GF-D8 (cell line): ENCODE data around the gene TBCD.
"Not testable (repeated sequence)": the region's sequence is repeated elsewhere in the genome, so short reads cannot be mapped to it uniquely, and the experiment has no call there.

ENCODE experiments used
- DNase-seq: peaks from one replicate; lab custom pipeline; 2025; lab: John Stamatoyannopoulos, UW

Gene TBCD

GRCh38 chr17:82974136-82974952 is 222.5 kb downstream of the TBCD start:
- DNase-seq, result no peak

DNA sequence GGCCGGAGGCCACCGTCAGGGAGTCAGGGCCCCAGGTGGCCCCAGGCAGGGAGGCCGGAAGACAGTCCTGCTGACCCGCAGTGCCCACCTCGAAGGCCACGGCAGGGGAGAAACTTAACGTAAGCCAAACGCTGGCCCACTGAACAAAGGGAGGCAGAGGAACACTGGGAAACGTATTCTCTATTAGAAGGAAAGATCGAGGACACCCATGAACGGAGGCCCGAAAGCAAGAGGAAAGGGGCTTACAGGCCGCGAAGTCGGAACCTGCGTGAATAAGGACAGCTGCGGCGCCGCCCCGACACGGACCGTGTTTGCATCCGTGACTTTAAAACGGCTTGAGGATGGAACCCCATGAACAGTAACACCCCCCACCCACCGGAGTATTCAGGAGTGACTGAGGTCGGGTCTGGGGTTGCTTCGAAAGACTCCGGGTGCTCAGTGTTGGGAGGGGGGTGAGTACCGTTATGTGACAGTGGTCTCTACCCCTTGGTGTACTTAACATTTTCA is 225.2 kb downstream of the TBCD start:
- DNase-seq, result no peak

DNA sequence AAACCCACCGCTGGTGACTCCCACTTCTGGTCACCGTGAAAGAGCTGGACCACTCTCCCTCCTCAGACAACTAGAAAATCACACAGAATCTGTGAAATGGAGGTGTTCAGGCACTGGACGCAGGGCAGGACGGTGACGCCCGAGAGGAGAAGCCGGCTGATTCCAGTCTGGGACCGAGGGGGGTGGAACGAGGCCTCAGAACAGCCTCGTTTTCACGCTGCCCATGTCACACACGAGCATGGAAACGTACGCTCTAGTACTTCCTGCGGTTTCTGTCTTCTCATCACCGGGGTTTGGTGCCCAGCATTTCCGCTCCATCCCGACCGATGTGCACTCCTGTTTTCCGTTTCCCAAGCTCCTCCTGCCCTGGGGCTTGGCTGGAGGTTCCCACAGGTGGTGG is 225.7 kb downstream of the TBCD start:
- DNase-seq, result no peak

DNA sequence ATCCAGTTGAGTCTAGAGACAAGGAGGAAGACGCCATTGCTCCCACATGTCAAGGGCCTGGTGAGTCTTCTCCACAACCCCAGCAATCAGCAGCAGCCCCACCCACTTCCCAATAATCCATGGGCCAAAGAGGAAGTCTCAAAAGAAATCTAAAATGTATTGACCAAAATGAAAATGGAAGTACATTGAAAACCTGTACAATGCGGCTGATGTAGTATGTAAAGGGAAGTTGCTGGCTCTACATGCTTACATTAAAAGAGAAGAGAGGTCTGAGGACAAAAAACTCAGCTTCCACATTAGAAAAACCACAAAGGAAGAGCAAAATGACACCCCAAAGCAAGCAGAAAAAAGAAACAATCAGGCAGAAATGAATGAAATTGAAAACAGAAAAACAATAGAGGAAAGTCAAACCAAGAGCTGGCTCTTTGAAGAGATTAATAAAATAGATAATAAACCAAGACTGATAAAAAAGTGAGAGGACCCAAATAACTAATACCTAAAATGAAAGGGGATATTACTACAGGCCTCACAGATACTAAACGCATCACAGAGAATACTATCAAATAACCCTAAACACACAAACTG is 227.0 kb downstream of the TBCD start:
- peak; percentile 9 for DNase-seq

- no peak for DNase-seq
Observed at GRCh38 chr17:82979718-82980117, 227.9 kb downstream of the TBCD start.

- no peak for DNase-seq
Observed at GRCh38 chr17:82980632-82981031, 228.8 kb downstream of the TBCD start.

DNA sequence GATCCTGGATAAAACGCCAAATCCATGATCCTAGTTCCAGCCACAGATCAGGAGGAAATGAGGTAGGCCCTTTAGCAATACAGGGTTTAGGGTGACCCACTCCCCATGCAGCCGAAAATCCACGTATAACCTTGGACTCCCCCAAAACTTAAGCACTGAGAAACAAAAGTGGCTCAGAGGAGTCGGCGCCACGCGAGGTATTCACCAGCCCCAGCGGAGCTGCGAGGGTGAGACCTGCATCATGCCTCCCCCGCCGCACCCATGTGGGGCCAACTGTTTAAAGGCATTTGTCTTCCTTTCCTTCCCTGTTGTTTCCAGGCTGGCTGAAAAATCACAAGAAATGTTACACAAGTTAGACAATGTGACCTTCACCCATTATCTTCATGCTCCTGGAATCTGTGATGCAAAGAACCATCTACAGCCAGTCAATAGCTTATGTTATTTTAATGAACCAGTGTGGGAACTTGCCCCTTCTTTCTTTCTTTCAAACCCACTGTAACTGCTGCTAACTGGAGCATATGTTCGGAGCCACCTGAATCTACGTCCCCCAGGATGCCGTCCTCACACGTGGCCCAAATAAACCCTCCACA is 229.4 kb downstream of the TBCD start:
- DNase-seq, result no peak

DNA sequence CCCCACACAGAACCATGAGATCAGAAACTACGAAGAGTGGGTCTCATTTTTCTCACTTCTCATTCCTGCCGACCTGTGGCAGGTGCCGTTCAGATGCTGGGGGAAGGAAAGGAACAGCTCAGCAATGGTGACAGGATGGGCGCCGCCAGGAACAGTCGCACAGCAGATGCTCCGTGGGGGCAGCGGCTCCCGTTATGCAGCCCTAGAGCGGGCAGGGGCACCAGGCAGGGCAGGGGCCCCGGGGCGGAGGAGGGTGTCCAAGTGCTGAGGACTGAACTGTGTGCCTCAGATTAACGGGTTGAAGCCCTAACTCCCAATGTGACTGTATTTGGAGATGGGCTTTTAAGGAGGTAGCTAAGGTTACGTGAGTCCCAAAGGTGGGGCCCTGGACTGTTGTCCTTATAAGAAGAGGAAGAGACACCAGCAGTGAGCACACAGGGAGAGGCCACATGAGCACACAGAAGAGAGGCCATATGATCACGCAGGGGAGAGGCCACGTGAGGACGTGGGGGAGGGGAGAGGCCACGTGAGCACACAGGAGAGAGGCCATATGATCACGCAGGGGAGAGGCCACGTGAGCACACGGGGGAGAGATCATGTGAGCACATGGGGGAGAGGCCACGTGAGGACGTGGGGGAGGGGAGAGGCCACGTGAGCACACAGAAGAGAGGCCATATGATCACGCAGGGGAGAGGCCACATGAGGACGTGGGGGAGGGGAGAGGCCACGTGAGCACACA is 231.8 kb downstream of the TBCD start:
- DNase-seq, result no peak

DNA sequence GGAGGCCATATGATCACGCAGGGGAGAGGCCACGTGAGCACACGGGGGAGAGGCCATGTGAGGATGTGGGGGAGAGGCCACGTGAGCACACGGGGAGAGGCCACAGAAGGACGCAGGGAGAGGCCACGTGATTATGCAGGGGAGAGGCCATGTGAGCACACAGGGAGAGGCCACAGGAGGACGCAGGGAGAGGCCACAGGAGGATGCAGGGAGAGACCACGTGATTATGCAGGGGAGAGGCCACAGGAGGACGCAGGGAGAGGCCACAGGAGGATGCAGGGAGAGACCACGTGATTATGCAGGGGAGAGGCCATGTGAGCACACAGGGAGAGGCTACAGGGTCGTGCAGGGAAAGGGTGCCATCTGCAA is 232.4 kb downstream of the TBCD start:
- DNase-seq, result not testable (repeated sequence)

GRCh38 chr17:82984751-82985427 is 233.0 kb downstream of the TBCD start:
- DNase-seq, result no peak

DNA sequence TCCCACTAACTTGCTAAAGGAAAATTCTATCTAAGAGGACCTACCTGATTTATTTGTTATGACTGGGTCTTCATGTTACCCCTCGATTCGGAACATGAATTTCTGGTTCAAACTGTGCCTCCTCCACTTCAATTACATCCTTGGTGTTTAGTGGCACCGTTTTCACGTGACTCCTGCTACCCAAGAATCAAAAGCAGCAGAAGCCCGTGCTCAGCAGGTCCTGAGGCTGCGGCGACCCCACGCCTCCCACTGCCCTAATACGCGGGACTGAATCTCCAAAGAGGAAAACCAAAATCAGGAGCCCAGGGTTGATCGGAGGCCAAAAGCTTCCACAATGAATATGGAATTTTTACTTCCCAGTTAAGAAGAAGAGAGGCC is 233.6 kb downstream of the TBCD start:
- DNase-seq, result no peak

DNA sequence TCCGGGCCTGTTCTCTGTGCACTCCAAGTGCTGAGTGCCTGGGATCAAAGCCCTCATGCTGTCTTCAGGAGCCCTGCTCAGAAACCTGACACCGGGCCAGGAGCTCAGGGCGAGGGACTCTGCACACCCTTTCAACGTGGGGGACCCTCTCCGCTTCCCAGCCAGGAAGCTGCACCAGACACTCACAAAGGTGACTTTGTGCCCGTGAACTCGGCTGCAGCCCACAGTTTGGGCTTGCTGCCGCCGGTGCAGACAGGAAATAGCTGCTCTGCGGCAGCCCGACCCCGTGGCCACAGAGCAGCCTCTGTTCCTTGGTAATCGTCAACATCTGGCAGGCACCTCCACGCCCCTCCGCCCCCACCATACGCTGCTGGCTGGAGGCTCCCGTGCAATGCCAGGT is 234.1 kb downstream of the TBCD start:
- DNase-seq, result peak; percentile 30

DNA sequence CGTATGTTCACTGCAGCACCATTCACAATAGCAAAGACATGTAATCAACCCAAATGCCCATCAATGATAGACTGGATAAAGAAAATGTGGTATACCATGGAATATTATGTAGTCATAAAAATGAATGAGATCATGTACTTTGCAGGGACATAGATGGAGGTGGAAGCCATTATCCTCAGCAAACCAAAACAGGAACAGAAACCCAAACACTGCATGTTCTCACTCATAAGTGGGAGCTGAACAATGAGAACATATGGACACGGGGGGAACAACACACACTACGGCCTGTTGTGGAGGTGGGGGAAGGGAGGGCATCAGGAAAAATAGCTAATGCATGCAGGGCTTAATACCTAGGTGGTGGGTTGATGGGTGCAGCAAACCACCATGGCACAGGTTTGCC is 237.2 kb downstream of the TBCD start:
- not testable (repeated sequence) for DNase-seq

DNA sequence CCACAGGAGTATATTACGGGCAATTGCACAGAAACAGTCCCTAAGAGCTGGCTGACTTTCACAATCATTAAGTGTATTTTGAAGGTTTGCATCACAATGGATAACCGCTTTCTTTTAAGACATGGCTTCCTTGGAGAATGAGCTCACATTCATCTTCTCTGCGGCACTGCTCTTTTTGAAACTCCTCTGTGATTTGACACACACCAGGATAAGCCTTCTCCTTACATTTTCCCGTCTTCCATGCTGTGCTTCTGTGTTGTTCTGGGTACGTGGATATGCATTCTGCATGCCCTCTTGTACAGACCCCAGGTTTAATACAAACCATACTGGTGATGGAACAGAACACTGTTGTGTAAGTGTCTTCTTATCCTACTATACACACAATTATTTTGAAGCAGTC is 238.0 kb downstream of the TBCD start:
- DNase-seq, result no peak

DNA sequence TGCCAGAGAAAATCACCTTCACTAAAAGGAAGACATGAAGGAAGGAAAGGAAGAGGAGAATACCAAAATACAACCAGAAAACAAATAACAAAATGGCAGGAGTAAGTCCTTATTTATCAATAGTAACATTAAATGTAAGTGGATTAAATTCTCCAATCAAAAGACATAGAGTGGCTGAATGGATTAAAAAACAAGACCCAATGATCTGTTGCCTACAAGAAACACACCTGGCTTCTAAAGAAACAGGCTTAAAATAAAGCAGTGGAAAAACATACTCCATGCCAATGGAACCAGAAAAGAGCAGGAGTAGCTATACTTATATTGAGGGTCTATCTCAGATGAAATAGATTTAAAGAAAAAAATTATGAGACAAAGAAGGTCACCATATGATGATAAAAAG is 241.1 kb downstream of the TBCD start:
- DNase-seq, result no peak
